Spleen (tissue), 11 donors: ENCODE data around the gene CNTNAP2. TPM values are rescaled to one million over a fixed set of nuclear protein-coding genes. Genes with fewer than 3 reads are reported as not detected.
"Not testable (repeated sequence)": the region's sequence is repeated elsewhere in the genome, so short reads cannot be mapped to it uniquely, and the experiment has no call there.

Source experiments
- DNase-seq: peaks from one replicate; pipeline ENCODE4 v3.0.0-alpha.2; 2020
- H3K27ac ChIP-seq, 8 donors: fragments of 200-600 bp; sonication (generic) in 7 of 8; 1 replicate in 4 of 8; 2 replicates in 4 of 8; pipeline versions ENCODE4 v1.5.0 to v1.8.0; 2016 to 2021; ENCODE audit warnings: inconsistent platforms in 4 of 8, mild to moderate bottlenecking in 4 of 8, moderate library complexity in 1 of 8
- H3K27me3 ChIP-seq, 7 donors: fragments of 200-600 bp; sonication (generic) in 6 of 7; replicated peaks in 1 of 7; 1 replicate in 4 of 7; 2 replicates in 3 of 7; pipeline versions ENCODE4 v1.5.0 to v1.8.0; 2016 to 2021; ENCODE audit warnings: inconsistent platforms in 3 of 7, mild to moderate bottlenecking in 1 of 7
- H3K36me3 ChIP-seq, 6 donors: fragments of 200-600 bp; sonication (generic) in 5 of 6; 1 replicate in 4 of 6; 2 replicates in 2 of 6; pipeline versions ENCODE4 v1.5.0 to v1.8.0; 2016 to 2021; ENCODE audit warnings: inconsistent platforms in 2 of 6
- H3K4me1 ChIP-seq, 6 donors: fragments of 200-600 bp; sonication (generic) in 5 of 6; 1 replicate in 3 of 6; 2 replicates in 3 of 6; pipeline versions ENCODE4 v1.5.0 to v1.8.0; 2016 to 2021; ENCODE audit warnings: inconsistent platforms in 3 of 6
- H3K4me3 ChIP-seq, 8 donors: fragments of 200-600 bp; sonication (generic) in 7 of 8; 1 replicate in 4 of 8; 2 replicates in 4 of 8; pipeline versions ENCODE4 v1.5.0 to v1.8.0; 2016 to 2021; ENCODE audit warnings: inconsistent platforms in 4 of 8, mild to moderate bottlenecking in 4 of 8, moderate library complexity in 2 of 8
- H3K9me3 ChIP-seq, 8 donors: fragments of 200-600 bp; sonication (generic) in 7 of 8; 1 replicate in 4 of 8; 2 replicates in 4 of 8; pipeline versions ENCODE4 v1.5.0 to v1.8.0; 2016 to 2021; ENCODE audit warnings: inconsistent platforms in 4 of 8
- POLR2A ChIP-seq, 3 donors: fragments of 450-650 bp; IDR thresholded peaks; one replicate each; pipeline ENCODE4 v1.5.1; 2017; ENCODE audit warnings: antibody characterized with exemption in 3 of 3, mild to moderate bottlenecking in 1 of 3
- POLR2AphosphoS5 ChIP-seq, 3 donors: sonication (generic); formaldehyde crosslinking; IDR thresholded peaks; one replicate each; pipeline ENCODE4 v1.5.1; 2017; ENCODE audit warnings: antibody characterized with exemption in 3 of 3
- WGBS, 5 donors: extraction: QIAGEN DNeasy Blood & Tissue Kit in 3 of 5; methylation state at CpG; one replicate each; pipeline versions ENCODE4 v1.1.5 to v1.1.7; 2013 to 2018; 5-methylcytosine and 5-hydroxymethylcytosine counted together
- intact Hi-C: fragments of 100-400 bp; cut with DNase I; formaldehyde crosslinking; loops from one replicate; pipeline ENCODE4 v1.15.0; 2023; ENCODE audit warnings: low total_unique reads
- polyA plus RNA-seq, 3 donors: library from polyadenylated mRNA; stranded (reverse); fragments of 200-250 nt; gene quantifications; one replicate each; pipeline ENCODE4 v1.2.1, GENCODE V29; 2013
- total RNA-seq, 7 donors: library from RNA; depleted of rRNA in 3 of 7; stranded (reverse); fragments of >200 nt in 3 of 7; fragmentation: NEBNext Ultra II Directional in 4 of 7; extraction: Animal tissue kit (Norgen Biotek cat#: 25700) in 4 of 7; gene quantifications; one replicate each; pipeline versions ENCODE4 v1.1.0 to v1.2.1, GENCODE V29; 2016 to 2021
- TF ChIP-seq, protein P1 (sequence below), 11 experiments: fragments of 200-600 bp in 7 of 11; fragments of 450-650 bp in 4 of 11; sonication (generic) in 4 of 11; IDR thresholded peaks in 8 of 11; conservative IDR thresholded peaks in 3 of 11; 1 replicate in 7 of 11; 2 replicates in 4 of 11; pipeline versions ENCODE4 v1.4.0 to v1.8.0; 2016 to 2021; ENCODE audit warnings: antibody characterized with exemption in 11 of 11, inconsistent platforms in 4 of 11, mild to moderate bottlenecking in 1 of 11
- donor health status: healthy with polysubstance abuse.
- donor health status: DM: no; HTN: no; CAD: no; lungs with moderate emphysema.
- donor health status: DM: no; HTN: no; CAD: no.
- donor health status: Bipolar disorder and iron deficiency.
- donor health status: healthy.
- donor health status: DM: no; HTN: no; CAD: no.
- donor health status: DM: yes; HTN: yes; CAD: no.

The CNTNAP2 gene
- total and polyA plus RNA-seq, 10 donors = 0.13 to 2.0 (median 0.82) TPM

DNA sequence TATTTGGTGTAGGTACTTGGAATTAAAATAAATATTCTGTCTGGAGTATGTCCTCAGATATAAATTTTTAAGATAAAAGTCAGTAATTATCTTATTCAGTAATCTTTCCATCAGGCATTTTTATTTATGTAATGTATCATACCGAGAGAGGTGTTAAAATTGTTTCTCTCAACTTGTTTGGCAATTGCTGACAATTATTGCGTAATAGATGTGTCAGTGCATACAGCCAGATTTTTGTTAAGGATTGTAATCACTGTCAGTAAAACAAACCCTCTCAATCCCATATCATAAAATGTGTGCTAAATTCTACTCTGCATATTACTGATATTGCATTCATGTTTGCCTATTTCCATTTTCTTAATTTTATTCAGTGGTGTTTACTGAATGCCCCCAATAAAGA, 69.2 kb downstream of the CNTNAP2 start:
- TF ChIP-seq POLR2A (IDR thresholded peaks at IDR 0.05) = no peak
- TF ChIP-seq, protein P1, sequence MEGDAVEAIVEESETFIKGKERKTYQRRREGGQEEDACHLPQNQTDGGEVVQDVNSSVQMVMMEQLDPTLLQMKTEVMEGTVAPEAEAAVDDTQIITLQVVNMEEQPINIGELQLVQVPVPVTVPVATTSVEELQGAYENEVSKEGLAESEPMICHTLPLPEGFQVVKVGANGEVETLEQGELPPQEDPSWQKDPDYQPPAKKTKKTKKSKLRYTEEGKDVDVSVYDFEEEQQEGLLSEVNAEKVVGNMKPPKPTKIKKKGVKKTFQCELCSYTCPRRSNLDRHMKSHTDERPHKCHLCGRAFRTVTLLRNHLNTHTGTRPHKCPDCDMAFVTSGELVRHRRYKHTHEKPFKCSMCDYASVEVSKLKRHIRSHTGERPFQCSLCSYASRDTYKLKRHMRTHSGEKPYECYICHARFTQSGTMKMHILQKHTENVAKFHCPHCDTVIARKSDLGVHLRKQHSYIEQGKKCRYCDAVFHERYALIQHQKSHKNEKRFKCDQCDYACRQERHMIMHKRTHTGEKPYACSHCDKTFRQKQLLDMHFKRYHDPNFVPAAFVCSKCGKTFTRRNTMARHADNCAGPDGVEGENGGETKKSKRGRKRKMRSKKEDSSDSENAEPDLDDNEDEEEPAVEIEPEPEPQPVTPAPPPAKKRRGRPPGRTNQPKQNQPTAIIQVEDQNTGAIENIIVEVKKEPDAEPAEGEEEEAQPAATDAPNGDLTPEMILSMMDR (IDR thresholded peaks at IDR 0.05 in 8 of 11, conservative IDR thresholded peaks at IDR 0.05 in 3 of 11) = no peak
- TF ChIP-seq POLR2AphosphoS5 (IDR thresholded peaks at IDR 0.05) = no peak
- intact Hi-C loops = no loop called here
- no peaks in the 10 kb centered on the region for H3K4me1 ChIP-seq
- no peak overlapping the region for H3K4me3 ChIP-seq
- no peaks in the 10 kb centered on the region for H3K36me3 ChIP-seq
- no peak for DNase-seq
- H3K27ac ChIP-seq = no peak overlapping the region
- peaks cover 0 to 18% (median 8%) of the 10 kb centered on the region in 8 donors for H3K9me3 ChIP-seq
- whole genome bisulfite sequencing, 5 donors = 61 to 92% (median 72%) methylated on average over 2 of the region's 2 CpGs
- no peaks in the 10 kb centered on the region for H3K27me3 ChIP-seq

DNA sequence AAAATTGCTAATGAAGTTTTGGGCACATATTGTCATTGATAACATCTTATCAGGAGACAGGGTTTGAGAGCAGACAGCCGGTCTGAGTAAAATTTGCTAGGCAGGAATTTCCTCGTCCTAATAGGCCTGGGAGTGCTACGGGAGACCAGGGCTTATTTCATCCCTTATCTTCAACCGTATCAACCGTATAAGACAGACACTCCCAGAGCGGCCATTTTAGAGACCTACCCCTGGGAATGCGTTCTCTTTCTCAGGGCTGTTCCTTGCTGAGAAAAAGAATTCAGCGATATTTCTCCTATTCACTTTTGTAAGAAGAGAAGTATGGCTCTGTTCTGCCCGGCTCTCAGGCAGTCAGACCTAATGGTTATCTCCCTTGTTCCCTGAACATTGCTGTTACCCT, 74.8 kb downstream of the CNTNAP2 start:
- H3K27me3 ChIP-seq, H3K36me3 ChIP-seq, H3K27ac ChIP-seq, intact Hi-C loops, DNase-seq, H3K4me3 ChIP-seq, H3K4me1 ChIP-seq: not testable (repeated sequence)
- H3K9me3 ChIP-seq = peaks cover 0 to 47% (median 38%) of the 10 kb centered on the region in 8 donors
- WGBS, 5 donors = 80 to 89% (median 83%) methylated on average over 9 of the region's 9 CpGs

DNA sequence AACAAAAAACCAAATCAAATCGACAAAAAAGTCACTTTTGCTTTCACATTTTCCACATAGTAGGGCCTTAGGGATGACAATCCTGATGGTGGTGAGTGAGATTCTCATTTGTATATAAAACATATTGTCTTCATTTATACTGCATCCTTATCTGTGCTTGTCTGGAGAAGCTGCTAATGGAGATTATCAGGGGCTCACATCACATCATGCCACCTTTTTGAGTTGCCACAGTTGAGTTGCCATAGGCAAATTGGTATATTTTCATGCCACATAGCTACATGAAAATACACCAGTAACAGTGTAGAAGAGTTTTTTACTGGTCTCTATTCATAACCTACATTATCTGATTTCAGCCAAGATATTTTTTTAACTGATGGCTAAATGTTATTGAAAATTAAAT, 85.3 kb downstream of the CNTNAP2 start:
- Histone ChIP-seq H3K4me3 (no peak overlapping the region), H3K36me3 (no peaks in the 10 kb centered on the region), H3K27me3 (no peaks in the 10 kb centered on the region), H3K4me1 (no peaks in the 10 kb centered on the region), H3K27ac (no peak overlapping the region), H3K9me3 (peaks cover 0 to 7% (median 0%) of the 10 kb centered on the region in 8 donors)
- WGBS, 5 donors = 58 to 77% (median 67%) methylated on average over 1 of the region's 1 CpG
- intact Hi-C loops = no loop called here
- no peak for TF ChIP-seq POLR2A (IDR thresholded peaks at IDR 0.05)
- TF ChIP-seq POLR2AphosphoS5 (IDR thresholded peaks at IDR 0.05) = no peak
- TF ChIP-seq, protein P1 (IDR thresholded peaks at IDR 0.05 in 8 of 11, conservative IDR thresholded peaks at IDR 0.05 in 3 of 11) = no peak
- no peak for DNase-seq

DNA sequence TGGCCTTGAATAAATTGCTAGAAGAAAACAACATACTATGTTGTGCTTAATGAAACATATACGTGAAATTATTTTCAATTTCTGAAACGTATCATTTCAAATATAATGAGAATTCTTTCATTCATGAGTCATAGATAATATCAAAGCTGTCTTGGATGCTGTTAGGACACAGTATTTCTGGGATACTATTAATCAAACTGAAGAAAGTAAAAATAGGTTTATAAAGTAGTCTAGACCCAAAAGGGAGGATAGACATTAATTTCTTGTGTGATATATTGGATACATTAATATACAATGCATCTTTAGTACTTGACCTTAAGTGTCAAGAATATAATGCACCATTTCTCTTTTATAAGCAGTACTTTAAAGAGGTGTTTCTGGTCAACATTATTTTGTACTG, 89.7 kb downstream of the CNTNAP2 start:
- H3K27me3 ChIP-seq = no peaks in the 10 kb centered on the region
- H3K4me1 ChIP-seq = no peaks in the 10 kb centered on the region
- intact Hi-C loops = no loop called here
- TF ChIP-seq POLR2A (IDR thresholded peaks at IDR 0.05) (no peak), POLR2AphosphoS5 (IDR thresholded peaks at IDR 0.05) (no peak)
- TF ChIP-seq, protein P1 (IDR thresholded peaks at IDR 0.05 in 8 of 11, conservative IDR thresholded peaks at IDR 0.05 in 3 of 11) = no peak
- no peak for DNase-seq
- H3K4me3 ChIP-seq = no peak overlapping the region
- no peak overlapping the region for H3K27ac ChIP-seq
- H3K9me3 ChIP-seq = no peaks in the 10 kb centered on the region
- WGBS, 5 donors = 68 to 84% (median 73%) methylated on average over 2 of the region's 2 CpGs
- no peaks in the 10 kb centered on the region for H3K36me3 ChIP-seq

DNA sequence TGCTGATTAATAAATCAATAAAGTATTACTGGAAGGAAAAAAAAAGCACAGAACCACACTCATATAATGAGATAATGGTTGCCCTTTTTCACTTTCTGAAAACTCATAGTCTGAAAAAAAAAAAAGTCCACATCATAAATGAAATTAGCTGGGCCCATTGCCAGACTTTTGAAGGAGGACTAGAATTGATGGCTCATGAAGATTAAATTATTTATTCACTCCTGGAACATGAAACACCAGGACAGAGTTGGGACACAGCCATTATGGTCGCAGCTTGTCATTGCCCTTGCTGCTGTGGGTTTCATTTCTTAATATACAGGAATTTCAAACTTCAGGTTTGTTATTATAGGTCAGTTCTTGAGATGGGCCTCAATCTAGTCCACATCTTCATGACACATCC, 91.9 kb downstream of the CNTNAP2 start:
- Histone ChIP-seq H3K4me1 (no peaks in the 10 kb centered on the region), H3K36me3 (no peaks in the 10 kb centered on the region), H3K27ac (no peak overlapping the region), H3K27me3 (no peaks in the 10 kb centered on the region), H3K9me3 (no peaks in the 10 kb centered on the region), H3K4me3 (no peak overlapping the region)
- WGBS, 5 donors = 62 to 86% (median 73%) methylated on average over 1 of the region's 1 CpG
- intact Hi-C loops = no loop called here
- DNase-seq = no peak
- TF ChIP-seq, protein P1 (IDR thresholded peaks at IDR 0.05 in 8 of 11, conservative IDR thresholded peaks at IDR 0.05 in 3 of 11) = no peak
- TF ChIP-seq POLR2A (IDR thresholded peaks at IDR 0.05) (no peak), POLR2AphosphoS5 (IDR thresholded peaks at IDR 0.05) (no peak)
